Endothelial cell of umbilical vein (primary cell): Measurements from ENCODE around the gene FPGS.

Source experiments
- POLR2AphosphoS5 ChIP-seq: IDR thresholded peaks from 2 replicates; pipeline ENCODE4 v1.6.1; 2012; ENCODE audit warnings: low read depth, mild to moderate bottlenecking, control low read depth, low read length, moderate library complexity; ENCODE audit not compliant: insufficient read depth
- TF ChIP-seq, protein P1 (sequence below), 2 donors: IDR thresholded peaks; 1 replicate in 1 of 2; 2 replicates in 1 of 2; pipeline ENCODE4 v1.5.1; 2011; ENCODE audit warnings: low read length in 2 of 2, mild to moderate bottlenecking in 2 of 2, moderate library complexity in 2 of 2, control low read depth in 1 of 2, inconsistent platforms in 1 of 2, low read depth in 1 of 2; ENCODE audit not compliant: insufficient read depth in 1 of 2; ENCODE audit errors: extremely low read depth in 1 of 2
- TF ChIP-seq, protein P2 (sequence below): IDR thresholded peaks from 2 replicates; pipeline ENCODE4 v1.6.1; 2011; ENCODE audit not compliant: insufficient read depth, insufficient read length

DNA sequence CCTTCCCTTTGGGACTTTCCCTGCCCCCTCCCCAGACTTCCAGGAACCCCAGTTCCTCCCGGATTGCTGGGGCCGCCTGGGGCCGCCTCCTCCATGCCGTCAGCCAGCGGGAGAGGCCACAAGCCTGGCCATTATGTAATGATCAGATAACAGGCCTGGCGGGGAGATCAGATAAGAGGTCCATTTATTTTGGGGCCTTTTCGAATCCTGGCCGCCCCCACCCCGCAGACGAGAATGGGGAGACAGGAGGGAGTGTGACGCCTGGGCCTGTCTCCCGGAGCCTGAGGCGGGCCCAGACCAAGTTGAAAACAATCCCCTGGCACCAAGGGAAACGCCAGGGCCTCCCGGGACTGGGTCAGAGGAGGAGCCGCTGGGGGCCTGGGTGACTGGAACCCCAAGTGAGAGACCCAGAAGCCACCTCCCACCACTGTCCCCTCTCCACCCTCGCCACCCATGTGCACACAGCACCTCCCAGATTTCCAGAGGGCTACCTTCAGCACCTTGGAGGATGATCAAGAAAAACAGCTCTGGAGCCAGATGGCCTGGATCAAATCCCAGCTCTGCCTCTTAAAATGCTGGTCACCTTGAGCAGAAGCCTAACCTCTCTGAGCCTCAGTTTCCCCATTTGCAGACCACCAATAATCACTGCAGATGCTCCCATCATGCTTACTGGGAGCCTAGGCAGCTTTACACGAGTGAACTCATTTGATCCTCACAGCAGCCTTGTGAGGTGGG, 43.9 kb downstream of the FPGS start:
- TF ChIP-seq, protein P1, sequence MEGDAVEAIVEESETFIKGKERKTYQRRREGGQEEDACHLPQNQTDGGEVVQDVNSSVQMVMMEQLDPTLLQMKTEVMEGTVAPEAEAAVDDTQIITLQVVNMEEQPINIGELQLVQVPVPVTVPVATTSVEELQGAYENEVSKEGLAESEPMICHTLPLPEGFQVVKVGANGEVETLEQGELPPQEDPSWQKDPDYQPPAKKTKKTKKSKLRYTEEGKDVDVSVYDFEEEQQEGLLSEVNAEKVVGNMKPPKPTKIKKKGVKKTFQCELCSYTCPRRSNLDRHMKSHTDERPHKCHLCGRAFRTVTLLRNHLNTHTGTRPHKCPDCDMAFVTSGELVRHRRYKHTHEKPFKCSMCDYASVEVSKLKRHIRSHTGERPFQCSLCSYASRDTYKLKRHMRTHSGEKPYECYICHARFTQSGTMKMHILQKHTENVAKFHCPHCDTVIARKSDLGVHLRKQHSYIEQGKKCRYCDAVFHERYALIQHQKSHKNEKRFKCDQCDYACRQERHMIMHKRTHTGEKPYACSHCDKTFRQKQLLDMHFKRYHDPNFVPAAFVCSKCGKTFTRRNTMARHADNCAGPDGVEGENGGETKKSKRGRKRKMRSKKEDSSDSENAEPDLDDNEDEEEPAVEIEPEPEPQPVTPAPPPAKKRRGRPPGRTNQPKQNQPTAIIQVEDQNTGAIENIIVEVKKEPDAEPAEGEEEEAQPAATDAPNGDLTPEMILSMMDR (IDR thresholded peaks at IDR 0.05; ENCODE audit: extremely low read depth in 1 of 2, insufficient read depth in 1 of 2, low read depth in 1 of 2, low read length in 2 of 2) = no peak
- TF ChIP-seq, protein P2, sequence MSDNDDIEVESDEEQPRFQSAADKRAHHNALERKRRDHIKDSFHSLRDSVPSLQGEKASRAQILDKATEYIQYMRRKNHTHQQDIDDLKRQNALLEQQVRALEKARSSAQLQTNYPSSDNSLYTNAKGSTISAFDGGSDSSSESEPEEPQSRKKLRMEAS = no peak
- no peak for TF ChIP-seq POLR2AphosphoS5
